SU-DHL-6 (cell line): Measurements from ENCODE around the gene HOXA13.

Experiments
- H2AFZ ChIP-seq: fragments of 200-600 bp; sonication (generic); 2 replicates; pipeline ENCODE4 v1.6.1; 2014; ENCODE audit warnings: low read depth, mild to moderate bottlenecking, moderate library complexity, mixed read lengths, antibody characterized with exemption, low read length; ENCODE audit not compliant: severe bottlenecking
- H3F3A ChIP-seq: fragments of 200-600 bp; shearing (Covaris generic); 2 replicates; pipeline ENCODE4 v1.6.0; 2016; ENCODE audit warnings: antibody characterized with exemption, mild to moderate bottlenecking; ENCODE audit not compliant: insufficient read depth
- H3K27ac ChIP-seq: fragments of 200-600 bp; sonication (generic); 2 replicates; pipeline ENCODE4 v1.5.1; 2016; ENCODE audit warnings: low read depth, mild to moderate bottlenecking, low read length, moderate library complexity, mixed read lengths
- H3K27me3 ChIP-seq: fragments of 200-600 bp; sonication (generic), shearing (Covaris generic); 2 replicates; pipeline ENCODE4 v1.6.0; 2014; ENCODE audit warnings: mild to moderate bottlenecking, low read length
- H3K36me3 ChIP-seq: fragments of 200-600 bp; sonication (generic); 2 replicates; pipeline ENCODE4 v1.6.1; 2014; ENCODE audit warnings: mild to moderate bottlenecking, low read length, mixed read lengths
- H3K4me2 ChIP-seq: fragments of 300-600, 200-600 bp; shearing (Covaris generic), sonication (generic); 2 replicates; pipeline ENCODE4 v1.6.0; 2014; ENCODE audit warnings: low read length, low read depth, mild to moderate bottlenecking; ENCODE audit not compliant: poor library complexity, severe bottlenecking
- H3K4me3 ChIP-seq: fragments of 200-600 bp; sonication (generic); 2 replicates; pipeline ENCODE4 v1.5.1; 2014; ENCODE audit warnings: antibody characterized with exemption, low read length, mild to moderate bottlenecking, mixed read lengths; ENCODE audit not compliant: insufficient read depth, poor library complexity, severe bottlenecking
- H3K79me2 ChIP-seq: fragments of 200-600 bp; sonication (generic); 2 replicates; pipeline ENCODE4 v1.6.1; 2014; ENCODE audit warnings: mild to moderate bottlenecking, low read length, moderate library complexity; ENCODE audit not compliant: insufficient read depth
- H3K9ac ChIP-seq: fragments of 200-600 bp; sonication (generic); 2 replicates; pipeline ENCODE4 v1.7.0; 2014; ENCODE audit warnings: mild to moderate bottlenecking, low read length
- H3K9me2 ChIP-seq: fragments of 200-600 bp; sonication (generic); replicated peaks from 2 replicates; pipeline ENCODE4 v1.6.1; 2014; ENCODE audit warnings: low read length; ENCODE audit not compliant: insufficient read depth
- H3K9me3 ChIP-seq: fragments of 200-600 bp; sonication (generic); 2 replicates; pipeline ENCODE4 v1.6.1; 2014; ENCODE audit warnings: low read length, mixed read lengths; ENCODE audit not compliant: insufficient read depth
- H4K20me1 ChIP-seq: fragments of 200-600 bp; sonication (generic); 2 replicates; pipeline ENCODE4 v1.6.1; 2014; ENCODE audit warnings: low read depth, mild to moderate bottlenecking, antibody characterized with exemption, low read length, moderate library complexity, mixed read lengths
- EZH2phosphoT487 ChIP-seq: fragments of 200-600 bp; sonication (generic), shearing (Covaris generic); conservative IDR thresholded peaks from 2 replicates; pipeline ENCODE4 v1.6.1; 2018; ENCODE audit warnings: mild to moderate bottlenecking, antibody characterized with exemption, low read length, moderate library complexity, mixed read lengths
- TF ChIP-seq, protein P1 (sequence below): fragments of 200-600 bp; sonication (generic); IDR thresholded peaks from one replicate; pipeline ENCODE4 v1.5.1; 2017; ENCODE audit warnings: antibody characterized with exemption, mild to moderate bottlenecking, low read length, moderate library complexity; ENCODE audit not compliant: insufficient read depth, poor library complexity, severe bottlenecking

The HOXA13 gene

DNA sequence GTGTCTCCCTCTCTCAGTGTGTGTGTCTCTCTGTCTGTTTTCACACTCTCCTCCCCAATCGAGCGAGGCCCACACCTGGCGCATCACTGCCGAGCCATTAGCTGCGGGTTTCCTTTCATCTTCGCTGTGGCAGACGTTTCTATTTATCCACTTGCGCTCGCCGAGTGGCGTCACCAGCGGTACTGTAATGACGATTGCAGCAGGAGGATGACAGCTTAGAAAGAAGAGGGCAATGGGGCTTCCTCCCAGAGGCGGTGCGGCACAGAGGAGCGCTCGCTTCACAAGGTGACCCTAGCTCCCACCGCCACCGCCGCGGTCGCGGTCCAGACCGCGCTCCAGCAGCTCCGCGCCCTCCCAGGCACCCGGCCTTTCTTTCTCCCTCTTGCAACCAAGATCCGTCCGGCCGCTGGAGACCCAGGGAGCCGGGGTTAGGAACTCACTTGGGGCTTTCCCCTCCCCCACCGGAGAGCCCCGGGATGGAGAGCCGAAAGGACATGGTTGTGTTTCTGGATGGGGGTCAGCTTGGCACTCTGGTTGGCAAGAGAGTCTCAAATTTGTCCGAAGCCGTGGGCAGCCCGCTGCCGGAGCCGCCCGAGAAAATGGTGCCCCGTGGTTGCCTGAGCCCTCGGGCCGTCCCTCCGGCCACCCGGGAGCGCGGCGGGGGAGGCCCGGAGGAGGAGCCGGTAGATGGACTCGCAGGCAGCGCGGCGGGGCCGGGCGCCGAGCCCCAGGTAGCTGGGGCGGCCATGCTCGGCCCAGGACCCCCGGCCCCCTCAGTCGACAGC is 42.9 kb upstream of the HOXA13 start, which contains the start of gene EVX1:
Gene EVX1, plus strand, starts transcription at position 248 of the 785 bp plus-strand sequence. Its CDS starts 229 bp downstream, at position 477.
- Histone ChIP-seq H4K20me1 (no peaks in the 10 kb centered on the region), H2AFZ (no peak within 1 kb of the TSS), H3K9me2 (no peaks in the 10 kb centered on the region), H3K9me3 (no peaks in the 10 kb centered on the region), H3K27ac (no peak within 1 kb of the TSS), H3K4me3 (no peak within 1 kb of the TSS), H3K27me3 (no peaks in the 10 kb centered on the region), H3K4me2 (no peak within 1 kb of the TSS), H3K36me3 (no peaks in the 10 kb centered on the region), H3K79me2 (no peaks in the 10 kb centered on the region), H3F3A (no peaks in the 10 kb centered on the region), H3K9ac (no peak within 1 kb of the TSS)
- TF ChIP-seq EZH2phosphoT487: no peak
- TF ChIP-seq, protein P1, sequence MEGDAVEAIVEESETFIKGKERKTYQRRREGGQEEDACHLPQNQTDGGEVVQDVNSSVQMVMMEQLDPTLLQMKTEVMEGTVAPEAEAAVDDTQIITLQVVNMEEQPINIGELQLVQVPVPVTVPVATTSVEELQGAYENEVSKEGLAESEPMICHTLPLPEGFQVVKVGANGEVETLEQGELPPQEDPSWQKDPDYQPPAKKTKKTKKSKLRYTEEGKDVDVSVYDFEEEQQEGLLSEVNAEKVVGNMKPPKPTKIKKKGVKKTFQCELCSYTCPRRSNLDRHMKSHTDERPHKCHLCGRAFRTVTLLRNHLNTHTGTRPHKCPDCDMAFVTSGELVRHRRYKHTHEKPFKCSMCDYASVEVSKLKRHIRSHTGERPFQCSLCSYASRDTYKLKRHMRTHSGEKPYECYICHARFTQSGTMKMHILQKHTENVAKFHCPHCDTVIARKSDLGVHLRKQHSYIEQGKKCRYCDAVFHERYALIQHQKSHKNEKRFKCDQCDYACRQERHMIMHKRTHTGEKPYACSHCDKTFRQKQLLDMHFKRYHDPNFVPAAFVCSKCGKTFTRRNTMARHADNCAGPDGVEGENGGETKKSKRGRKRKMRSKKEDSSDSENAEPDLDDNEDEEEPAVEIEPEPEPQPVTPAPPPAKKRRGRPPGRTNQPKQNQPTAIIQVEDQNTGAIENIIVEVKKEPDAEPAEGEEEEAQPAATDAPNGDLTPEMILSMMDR: no peak

DNA sequence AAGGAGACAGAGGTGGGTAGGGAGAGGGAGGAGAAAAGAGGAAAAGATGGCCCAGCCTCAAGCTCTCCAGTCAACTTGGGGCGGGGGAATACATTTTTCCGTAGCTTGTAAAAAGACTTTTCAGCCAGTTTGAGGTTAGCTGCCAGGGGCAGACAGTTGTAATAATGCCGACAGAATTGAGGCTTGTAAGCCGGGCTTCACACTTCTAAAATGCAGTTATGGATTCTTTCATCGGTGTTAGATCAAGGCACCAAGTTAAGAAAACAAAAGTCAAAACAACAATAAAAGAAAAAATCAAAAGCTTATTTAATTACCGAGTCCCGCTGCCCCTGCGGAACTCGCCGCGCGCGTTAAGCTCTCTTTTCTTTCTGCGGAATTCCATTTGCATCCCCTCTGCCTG is 42.3 kb upstream of the HOXA13 start:
- no peaks in the 10 kb centered on the region for H3K9me2 ChIP-seq
- no peaks in the 10 kb centered on the region for H3K27me3 ChIP-seq
- TF ChIP-seq, protein P1: no peak
- no peak for TF ChIP-seq EZH2phosphoT487
- no peaks in the 10 kb centered on the region for H3F3A ChIP-seq
- H4K20me1 ChIP-seq: no peaks in the 10 kb centered on the region
- no peaks in the 10 kb centered on the region for H3K9me3 ChIP-seq
- H3K9ac ChIP-seq: no peak overlapping the region
- H3K36me3 ChIP-seq: no peaks in the 10 kb centered on the region
- H3K4me2 ChIP-seq: no peak overlapping the region
- no peak overlapping the region for H3K4me3 ChIP-seq
- H2AFZ ChIP-seq: no peak overlapping the region
- no peak overlapping the region for H3K27ac ChIP-seq
- H3K79me2 ChIP-seq: no peaks in the 10 kb centered on the region

DNA sequence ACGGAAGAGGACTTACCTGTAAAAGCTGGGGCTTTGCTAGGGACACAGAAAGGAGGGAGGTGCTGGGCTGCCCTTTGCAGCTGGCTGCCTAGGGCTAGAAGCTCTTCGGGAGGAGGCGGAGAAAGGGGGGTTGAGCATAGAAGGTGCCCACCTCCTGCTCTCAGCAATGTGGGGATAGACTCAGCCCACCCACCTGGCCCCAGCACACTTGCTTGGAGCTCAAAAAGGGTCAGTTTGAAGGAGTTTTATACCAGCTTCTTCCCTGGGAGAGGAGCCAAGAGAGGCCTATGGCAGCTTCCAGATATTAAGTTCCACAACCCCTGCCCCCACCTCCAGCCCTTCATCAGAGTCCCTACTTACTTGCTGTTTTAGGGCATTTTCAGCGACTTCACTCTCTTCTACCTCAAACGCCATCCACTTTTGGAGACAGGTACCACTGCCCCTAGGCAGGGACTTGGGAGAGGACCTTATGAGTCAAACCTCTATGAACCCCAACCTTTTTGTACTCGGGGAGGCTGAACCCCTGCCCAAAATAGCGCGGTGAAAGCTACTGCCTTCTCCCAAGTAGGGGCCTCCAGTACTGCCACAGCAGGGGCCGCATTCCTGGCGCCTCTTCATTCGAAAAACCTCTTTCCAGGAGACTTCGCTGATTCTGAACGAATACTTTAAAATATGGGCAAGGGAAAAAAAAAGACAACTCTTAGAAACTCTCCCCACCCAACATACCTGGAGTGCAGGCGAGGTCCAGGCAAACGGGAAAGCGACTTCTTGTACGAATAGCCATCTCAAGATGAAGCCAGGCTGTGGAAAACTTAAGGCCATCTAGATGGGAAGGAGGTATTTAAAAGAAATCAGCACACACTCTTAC is 41.5 kb upstream of the HOXA13 start:
- Histone ChIP-seq H3K9me2 (no peaks in the 10 kb centered on the region), H3K27me3 (no peaks in the 10 kb centered on the region), H3K4me3 (no peak overlapping the region), H3F3A (no peaks in the 10 kb centered on the region), H3K79me2 (no peaks in the 10 kb centered on the region), H4K20me1 (no peaks in the 10 kb centered on the region), H3K9me3 (no peaks in the 10 kb centered on the region), H2AFZ (no peak overlapping the region), H3K9ac (no peak overlapping the region), H3K27ac (no peak overlapping the region), H3K36me3 (no peaks in the 10 kb centered on the region), H3K4me2 (no peak overlapping the region)
- TF ChIP-seq EZH2phosphoT487: no peak
- TF ChIP-seq, protein P1: no peak
